Gastroesophageal sphincter (tissue), 4 donors: ENCODE data around the gene OLFM3. TPM values are rescaled to one million over a fixed set of nuclear protein-coding genes. Genes with fewer than 3 reads are reported as not detected.

Source experiments
- ATAC-seq: fragments of 150-250 bp; one replicate; pipeline ENCODE4 v1.9.1; 2016; ENCODE audit warnings: mild to moderate bottlenecking, moderate library complexity
- H3K27ac ChIP-seq, 4 donors: fragments of 200-600 bp; sonication (generic) in 3 of 4; 1 replicate in 3 of 4; 2 replicates in 1 of 4; pipeline ENCODE4 v1.5.1; 2016 to 2019
- H3K27me3 ChIP-seq: fragments of 200-600 bp; sonication (generic); one replicate; pipeline ENCODE4 v1.5.1; 2019
- H3K36me3 ChIP-seq, 2 donors: fragments of 200-600 bp; sonication (generic); one replicate each; pipeline ENCODE4 v1.5.1; 2019; ENCODE audit warnings: control low read depth in 1 of 2
- H3K4me1 ChIP-seq, 3 donors: fragments of 200-600 bp; sonication (generic); 1 replicate in 2 of 3; 2 replicates in 1 of 3; pipeline ENCODE4 v1.5.1; 2016 to 2019; ENCODE audit warnings: control low read depth in 2 of 3
- H3K4me3 ChIP-seq, 2 donors: fragments of 200-600 bp; sonication (generic); one replicate each; pipeline ENCODE4 v1.5.1; 2019; ENCODE audit warnings: mild to moderate bottlenecking in 1 of 2, moderate library complexity in 1 of 2
- H3K9me3 ChIP-seq, 3 donors: fragments of 200-600 bp; sonication (generic); one replicate each; pipeline ENCODE4 v1.5.1; 2017 to 2019; ENCODE audit warnings: control low read depth in 2 of 3
- EP300 ChIP-seq: sonication (generic); formaldehyde crosslinking; IDR thresholded peaks from one replicate; pipeline ENCODE4 v1.6.1; 2017; ENCODE audit warnings: antibody characterized with exemption, mild to moderate bottlenecking
- POLR2A ChIP-seq, 2 donors: fragments of 450-650 bp; IDR thresholded peaks; one replicate each; pipeline ENCODE4 v1.6.1; 2017; ENCODE audit warnings: antibody characterized with exemption in 2 of 2, mild to moderate bottlenecking in 2 of 2, moderate library complexity in 1 of 2
- POLR2AphosphoS5 ChIP-seq: sonication (generic); formaldehyde crosslinking; IDR thresholded peaks from one replicate; pipeline ENCODE4 v1.6.1; 2017; ENCODE audit warnings: antibody characterized with exemption
- WGBS, 2 donors: methylation state at CpG; one replicate each; pipeline ENCODE4 v1.1.5; 2018; ENCODE audit warnings: low coverage in 1 of 2; 5-methylcytosine and 5-hydroxymethylcytosine counted together
- total RNA-seq, 4 donors: library from RNA; depleted of rRNA; stranded (reverse); fragments of >200 nt; gene quantifications; one replicate each; pipeline ENCODE4 v1.1.0, GENCODE V29; 2016
- TF ChIP-seq, protein P1 (sequence below), 4 experiments: fragments of 200-600 bp in 2 of 4; fragments of 450-650 bp in 2 of 4; sonication (generic) in 1 of 4; IDR thresholded peaks; one replicate each; pipeline ENCODE4 v1.5.1; 2017 to 2019; ENCODE audit warnings: antibody characterized with exemption in 4 of 4, mild to moderate bottlenecking in 2 of 4, moderate library complexity in 2 of 4

The OLFM3 gene
- total RNA-seq, 4 donors from 2014 or later = 0.13 to 0.47 (median 0.37) TPM

DNA sequence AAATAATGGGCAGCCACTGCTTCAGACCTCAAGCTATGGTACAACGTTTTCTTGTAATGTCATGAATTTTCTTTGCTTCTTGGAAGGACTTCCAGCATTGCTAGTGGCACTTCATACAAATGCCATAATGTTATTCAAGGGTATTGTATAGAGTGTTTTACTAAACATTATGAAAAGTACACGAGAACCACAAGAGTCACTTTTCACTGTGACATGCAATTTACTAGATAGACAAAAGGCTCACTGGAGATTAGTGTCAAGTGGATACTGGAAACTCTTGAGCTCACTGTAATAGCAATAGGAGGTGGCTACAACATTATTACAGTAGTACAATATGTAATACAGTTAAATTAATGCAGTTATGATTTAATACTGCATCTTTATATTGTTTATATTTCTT, 5.3 kb upstream of the OLFM3 start:
- no peak for TF ChIP-seq EP300
- Histone ChIP-seq H3K9me3 (no peaks in the 10 kb centered on the region), H3K4me3 (no peak overlapping the region), H3K4me1 (no peaks in the 10 kb centered on the region), H3K27me3 (peaks cover 8% of the 10 kb centered on the region), H3K27ac (no peak overlapping the region), H3K36me3 (no peaks in the 10 kb centered on the region)
- WGBS, 2 donors = 61 to 68% methylated on average over 2 of the region's 2 CpGs
- no peak for ATAC-seq

DNA sequence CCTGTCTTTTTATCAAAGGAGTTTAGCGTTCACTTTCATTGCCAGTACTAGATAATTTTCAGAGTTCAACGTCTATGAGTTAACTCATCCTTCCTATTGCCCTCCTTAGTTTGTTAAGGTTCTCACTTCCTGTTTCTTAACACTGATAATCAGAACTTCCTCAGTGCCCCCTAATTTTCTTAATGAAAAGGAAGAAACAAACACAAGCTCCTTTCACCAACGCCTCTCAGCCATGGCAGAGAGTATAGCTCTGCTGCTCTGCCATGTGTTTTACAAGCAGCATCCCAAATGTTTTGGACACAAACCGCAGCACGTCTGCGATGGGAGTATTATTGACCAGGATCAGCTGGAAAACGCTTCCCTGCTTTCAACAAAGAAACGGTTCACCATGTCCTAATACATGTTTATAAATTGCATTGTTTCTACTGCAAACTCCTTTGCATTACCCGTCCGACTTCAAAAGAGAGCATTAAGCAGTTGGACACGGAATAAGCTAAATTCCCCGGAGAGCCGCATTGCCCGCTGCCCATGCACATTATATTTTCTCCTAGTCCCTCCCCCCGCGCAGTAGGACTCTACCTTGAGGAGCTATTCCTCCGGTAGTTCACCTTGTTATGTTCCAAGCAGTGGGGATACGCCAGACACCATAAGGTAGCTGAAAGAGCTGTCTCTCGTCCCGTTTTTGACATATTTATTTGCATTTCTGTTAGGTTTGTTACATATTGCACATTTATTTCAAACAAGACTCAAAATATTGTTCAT, 561 bp downstream of the OLFM3 start:
- no peaks in the 10 kb centered on the region for H3K36me3 ChIP-seq
- no peak overlapping the region for H3K4me3 ChIP-seq
- H3K4me1 ChIP-seq = no peaks in the 10 kb centered on the region
- ATAC-seq = no peak
- peaks cover 21% of the 10 kb centered on the region for H3K27me3 ChIP-seq
- no peak for TF ChIP-seq POLR2A (IDR thresholded peaks at IDR 0.05)
- TF ChIP-seq POLR2AphosphoS5 = no peak
- no peak for TF ChIP-seq EP300
- TF ChIP-seq, protein P1, sequence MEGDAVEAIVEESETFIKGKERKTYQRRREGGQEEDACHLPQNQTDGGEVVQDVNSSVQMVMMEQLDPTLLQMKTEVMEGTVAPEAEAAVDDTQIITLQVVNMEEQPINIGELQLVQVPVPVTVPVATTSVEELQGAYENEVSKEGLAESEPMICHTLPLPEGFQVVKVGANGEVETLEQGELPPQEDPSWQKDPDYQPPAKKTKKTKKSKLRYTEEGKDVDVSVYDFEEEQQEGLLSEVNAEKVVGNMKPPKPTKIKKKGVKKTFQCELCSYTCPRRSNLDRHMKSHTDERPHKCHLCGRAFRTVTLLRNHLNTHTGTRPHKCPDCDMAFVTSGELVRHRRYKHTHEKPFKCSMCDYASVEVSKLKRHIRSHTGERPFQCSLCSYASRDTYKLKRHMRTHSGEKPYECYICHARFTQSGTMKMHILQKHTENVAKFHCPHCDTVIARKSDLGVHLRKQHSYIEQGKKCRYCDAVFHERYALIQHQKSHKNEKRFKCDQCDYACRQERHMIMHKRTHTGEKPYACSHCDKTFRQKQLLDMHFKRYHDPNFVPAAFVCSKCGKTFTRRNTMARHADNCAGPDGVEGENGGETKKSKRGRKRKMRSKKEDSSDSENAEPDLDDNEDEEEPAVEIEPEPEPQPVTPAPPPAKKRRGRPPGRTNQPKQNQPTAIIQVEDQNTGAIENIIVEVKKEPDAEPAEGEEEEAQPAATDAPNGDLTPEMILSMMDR (IDR thresholded peaks at IDR 0.05) = no peak
- WGBS, 2 donors = 7 to 9% methylated on average over 16 to 19 of the region's 20 CpGs
- H3K27ac ChIP-seq = no peak overlapping the region
- no peaks in the 10 kb centered on the region for H3K9me3 ChIP-seq

DNA sequence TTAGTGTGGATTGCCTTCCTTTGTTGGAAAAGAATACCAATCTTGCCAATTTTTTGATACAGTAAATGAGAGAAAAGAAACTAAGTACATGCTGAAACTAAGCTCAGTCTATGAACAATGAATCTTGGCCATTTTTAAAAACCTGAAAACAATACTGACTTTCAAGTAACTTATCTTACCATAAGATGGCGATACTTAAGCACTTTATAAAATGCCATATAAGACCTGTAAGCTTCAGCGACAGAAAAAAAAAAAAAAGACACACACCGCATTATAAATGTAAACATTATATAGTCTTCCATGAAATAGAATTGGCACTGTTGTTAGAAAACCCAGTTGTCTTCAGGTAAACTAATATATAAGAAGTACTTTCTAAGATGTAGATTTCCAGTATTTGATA, 3.0 kb downstream of the OLFM3 start:
- H3K4me3 ChIP-seq = no peak overlapping the region
- H3K4me1 ChIP-seq = no peaks in the 10 kb centered on the region
- no peak for ATAC-seq
- no peaks in the 10 kb centered on the region for H3K36me3 ChIP-seq
- peaks cover 21% of the 10 kb centered on the region for H3K27me3 ChIP-seq
- TF ChIP-seq POLR2A (IDR thresholded peaks at IDR 0.05) (no peak), POLR2AphosphoS5 (no peak), EP300 (no peak)
- TF ChIP-seq, protein P1 (IDR thresholded peaks at IDR 0.05) = no peak
- H3K27ac ChIP-seq = no peak overlapping the region
- no peaks in the 10 kb centered on the region for H3K9me3 ChIP-seq
- 20 to 31% methylated on average over 3 of the region's 3 CpGs for WGBS, 2 donors

DNA sequence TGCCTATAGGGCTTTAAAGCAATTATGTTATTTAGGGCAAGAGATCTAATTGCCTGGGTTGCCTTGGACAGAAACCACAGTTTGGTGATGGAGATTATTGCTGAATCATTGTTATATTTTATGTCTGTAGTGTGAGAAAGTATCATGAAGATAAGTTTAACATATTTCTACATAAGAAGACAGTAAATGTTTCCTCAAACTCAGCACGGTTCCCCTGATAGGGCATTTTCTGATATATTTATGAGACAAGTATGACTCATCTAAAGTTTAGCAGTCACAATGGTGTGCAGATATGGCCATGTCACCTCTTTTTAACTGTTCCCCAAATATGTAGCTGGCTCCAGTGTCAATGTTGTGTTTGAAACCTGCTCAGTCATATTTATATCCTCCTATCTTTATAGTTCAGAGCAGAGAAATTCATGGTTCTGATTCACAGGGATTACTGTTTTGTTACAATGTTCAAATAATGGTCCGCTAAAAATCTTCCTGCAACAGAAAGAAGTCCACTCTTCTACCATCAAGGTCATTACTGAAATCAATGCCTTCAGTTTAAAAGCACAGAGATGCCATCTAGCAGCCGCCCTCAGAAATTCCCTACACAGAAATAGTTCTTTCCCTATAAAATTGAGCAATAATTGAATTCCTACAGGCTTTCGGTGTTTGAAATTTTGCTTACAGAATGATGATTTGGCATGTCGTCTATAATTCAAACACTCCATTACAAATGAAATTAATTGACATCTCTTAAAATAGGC, 3.7 kb downstream of the OLFM3 start:
- Histone ChIP-seq H3K9me3 (no peaks in the 10 kb centered on the region), H3K36me3 (no peaks in the 10 kb centered on the region), H3K4me1 (no peaks in the 10 kb centered on the region), H3K27me3 (peaks cover 21% of the 10 kb centered on the region), H3K4me3 (no peak overlapping the region), H3K27ac (no peak overlapping the region)
- WGBS, 2 donors = 61 to 63% methylated on average over 5 of the region's 5 CpGs
- TF ChIP-seq POLR2AphosphoS5 (no peak), POLR2A (IDR thresholded peaks at IDR 0.05) (no peak), EP300 (no peak)
- TF ChIP-seq, protein P1 (IDR thresholded peaks at IDR 0.05) = no peak
- ATAC-seq = no peak

DNA sequence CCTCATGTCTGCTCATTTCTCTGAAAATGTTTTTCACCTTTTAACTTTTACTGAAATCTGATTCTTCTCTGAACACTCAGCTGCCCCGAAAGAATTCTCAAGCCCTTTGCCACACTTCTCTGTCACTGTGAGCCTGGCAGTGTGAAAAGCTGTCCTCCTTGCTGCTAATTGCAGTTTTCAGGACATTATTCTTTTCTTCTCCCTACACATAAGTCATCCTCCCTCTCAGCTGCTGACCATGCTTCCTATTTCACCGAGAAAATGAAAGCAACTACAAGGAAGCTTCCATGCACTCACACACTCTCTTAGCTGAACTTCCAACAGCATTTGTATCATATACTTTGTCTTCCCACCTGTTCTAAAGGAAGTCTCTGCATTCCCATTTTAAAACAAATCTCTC, 15.8 kb downstream of the OLFM3 start:
- no peaks in the 10 kb centered on the region for H3K27me3 ChIP-seq
- 0 to 5% methylated on average over 2 of the region's 2 CpGs for WGBS, 2 donors
- no peaks in the 10 kb centered on the region for H3K36me3 ChIP-seq
- no peak overlapping the region for H3K27ac ChIP-seq
- no peaks in the 10 kb centered on the region for H3K4me1 ChIP-seq
- TF ChIP-seq EP300 = no peak
- TF ChIP-seq, protein P1 (IDR thresholded peaks at IDR 0.05) = no peak
- TF ChIP-seq POLR2A (IDR thresholded peaks at IDR 0.05) = no peak
- no peak for TF ChIP-seq POLR2AphosphoS5
- ATAC-seq = no peak
- no peak overlapping the region for H3K4me3 ChIP-seq
- no peaks in the 10 kb centered on the region for H3K9me3 ChIP-seq
